GM10266 (cell line): Measurements from ENCODE around the gene ASTN2.
A peak's percentile ranks its signal among the peaks of the same experiment; 100 is the strongest.

ENCODE experiments used
- DNase-seq: peaks from one replicate; pipeline ENCODE4 v3.0.0; 2012; ENCODE audit errors: extremely low spot score
- CTCF ChIP-seq: IDR thresholded peaks from 2 replicates; pipeline ENCODE4 v1.5.1; 2012; ENCODE audit warnings: mild to moderate bottlenecking, low read depth; ENCODE audit not compliant: control insufficient read depth, insufficient read depth; ENCODE audit errors: missing control alignments

ASTN2 gene

GRCh38 chr9:116452634-116453033 is 962.2 kb downstream of the ASTN2 start:
- no peak for TF ChIP-seq CTCF
- no peak for DNase-seq

- DNase-seq, result no peak
- no peak for TF ChIP-seq CTCF
Observed at GRCh38 chr9:116452227-116452626, 962.6 kb downstream of the ASTN2 start.

GRCh38 chr9:116451500-116452115 is 963.2 kb downstream of the ASTN2 start:
- TF ChIP-seq CTCF, result no peak
- DNase-seq, result no peak

- TF ChIP-seq CTCF, result no peak
- peak; percentile 47 for DNase-seq
Observed at GRCh38 chr9:116450378-116451139, 964.3 kb downstream of the ASTN2 start.

- no peak for DNase-seq
- no peak for TF ChIP-seq CTCF
Observed at GRCh38 chr9:116449949-116450348, 964.9 kb downstream of the ASTN2 start.

- no peak for TF ChIP-seq CTCF
- no peak for DNase-seq
Observed at GRCh38 chr9:116448431-116448830, 966.4 kb downstream of the ASTN2 start.

- TF ChIP-seq CTCF, result no peak
- DNase-seq, result no peak
Observed at GRCh38 chr9:116447934-116448333, 966.9 kb downstream of the ASTN2 start.
